ENCODE data around the gene BRMS1L.

DNA sequence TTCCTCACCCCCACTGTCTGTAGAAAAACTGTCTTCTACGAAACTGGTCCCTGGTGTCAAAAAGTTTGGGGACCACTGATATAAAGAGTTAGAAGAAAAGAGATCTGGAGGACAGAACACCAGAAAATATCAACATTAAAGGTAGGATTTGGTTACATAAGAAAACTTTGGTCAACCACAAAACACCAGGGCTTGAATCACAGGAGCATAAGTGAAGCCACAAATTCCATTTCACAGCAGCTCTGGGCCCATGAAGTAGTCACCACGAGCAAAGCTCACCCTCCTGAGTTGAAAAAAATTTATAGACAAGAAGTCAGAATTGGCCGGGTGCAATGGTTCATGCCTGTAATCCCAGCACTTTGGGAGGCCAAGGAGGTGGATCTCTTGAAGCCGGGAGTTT, 36.5 kb upstream of the BRMS1L start:
- TF ChIP-seq EZH2 (IDR thresholded peaks at IDR 0.05; ENCODE audit: low read length, unreplicated experiment) (no peak), CTCF (conservative IDR thresholded peaks at IDR 0.05; ENCODE audit: low read depth, low read length) (no peak), EZH2phosphoT487 (IDR thresholded peaks at IDR 0.05; ENCODE audit: borderline replicate concordance, low read length) (no peak)

All from PC-3 (cell line).